HG03280 (cell line): ENCODE results near the gene CD109.
"Not testable (repeated sequence)": the region's sequence is repeated elsewhere in the genome, so short reads cannot be mapped to it uniquely, and the experiment has no call there.

Experiments used
- ATAC-seq: cut with Tn5 transposase; IDR thresholded peaks from one replicate; pipeline ENCODE4 v1.9.1; 2021; ENCODE audit warnings: mild to moderate bottlenecking, moderate library complexity; ENCODE audit not compliant: unreplicated experiment

Gene CD109

GRCh38 chr6:73695619-73696421 lies at the start of gene CD109:
CD109 (plus strand) TSS chr6:73696203; CDS start chr6:73696216, 13 bp downstream.
- peak; percentile 62 for ATAC-seq

GRCh38 chr6:73648166-73648565 lies 47.8 kb upstream of the CD109 start:
- no peak for ATAC-seq

- ATAC-seq, result no peak
Observed at GRCh38 chr6:73649783-73650182, 46.2 kb upstream of the CD109 start.

- ATAC-seq, result peak; percentile 36
Observed at GRCh38 chr6:73652637-73653570, 43.1 kb upstream of the CD109 start.

GRCh38 chr6:73653571-73654424 lies 42.2 kb upstream of the CD109 start, which contains the start of gene SLC17A5:
SLC17A5 (minus strand) TSS chr6:73653992; CDS start chr6:73653886, 106 bp downstream.
- ATAC-seq, result peak; percentile 92

GRCh38 chr6:73655341-73655917 lies 40.6 kb upstream of the CD109 start:
- ATAC-seq, result no peak

- no peak for ATAC-seq
Observed at GRCh38 chr6:73656531-73657145, 39.4 kb upstream of the CD109 start.

GRCh38 chr6:73657201-73657600 lies 38.8 kb upstream of the CD109 start:
- no peak for ATAC-seq

- no peak for ATAC-seq
Observed at GRCh38 chr6:73664701-73665100, 31.3 kb upstream of the CD109 start.

- ATAC-seq, result no peak
Observed at GRCh38 chr6:73665686-73666319, 30.2 kb upstream of the CD109 start.

GRCh38 chr6:73666393-73666792 lies 29.6 kb upstream of the CD109 start:
- no peak for ATAC-seq

GRCh38 chr6:73667798-73668197 lies 28.2 kb upstream of the CD109 start:
- no peak for ATAC-seq

- no peak for ATAC-seq
Observed at GRCh38 chr6:73669005-73669404, 27.0 kb upstream of the CD109 start.

GRCh38 chr6:73671911-73672685 lies 23.9 kb upstream of the CD109 start:
- no peak for ATAC-seq

- peak; percentile 96 for ATAC-seq
Observed at GRCh38 chr6:73675466-73676098, 20.4 kb upstream of the CD109 start.

- no peak for ATAC-seq
Observed at GRCh38 chr6:73679009-73679408, 17.0 kb upstream of the CD109 start.

GRCh38 chr6:73679846-73680245 lies 16.2 kb upstream of the CD109 start:
- not testable (repeated sequence) for ATAC-seq

GRCh38 chr6:73680289-73680918 lies 15.6 kb upstream of the CD109 start:
- ATAC-seq, result no peak
